Activated T-helper 1 cell treated with anti-CD3 and anti-CD28 coated beads, Interleukin-12 subunit alpha, Interleukin-12 subunit beta, Interleukin-2, Interleukin-4 antibody, amounts not matched to agents 30 ng/mL and 10 ng/mL and 1 ng/mL, durations not matched to agents 14 hours and 24 hours and 36 hours (primary cell): ENCODE data around the gene CCDC73. TPM values are rescaled to one million over a fixed set of nuclear protein-coding genes. Genes with fewer than 3 reads are reported as not detected.
A peak's percentile ranks its signal among the peaks of the same experiment; 100 is the strongest.
"Not testable (repeated sequence)": the region's sequence is repeated elsewhere in the genome, so short reads cannot be mapped to it uniquely, and the experiment has no call there.

Experiments
- DNase-seq: peaks from one replicate; pipeline ENCODE4 v3.0.0; 2021; ENCODE audit warnings: low spot score
- H3K27ac Mint-ChIP-seq: one replicate; pipeline ENCODE4 v1.8.0; 2021; ENCODE audit warnings: mild to moderate bottlenecking, mixed read lengths
- H3K27me3 Mint-ChIP-seq: one replicate; pipeline ENCODE4 v1.8.0; 2022; ENCODE audit warnings: mild to moderate bottlenecking, moderate library complexity, mixed read lengths; ENCODE audit not compliant: insufficient read depth
- H3K36me3 Mint-ChIP-seq: one replicate; pipeline ENCODE4 v1.8.0; 2021; ENCODE audit warnings: low read depth, mixed read lengths
- H3K4me1 Mint-ChIP-seq: one replicate; pipeline ENCODE4 v1.8.0; 2021; ENCODE audit warnings: low read depth, mixed read lengths
- H3K4me3 Mint-ChIP-seq: one replicate; pipeline ENCODE4 v1.8.0; 2021; ENCODE audit warnings: mild to moderate bottlenecking, moderate library complexity, mixed read lengths
- H3K9me3 Mint-ChIP-seq: one replicate; pipeline ENCODE4 v1.8.0; 2021; ENCODE audit warnings: mixed read lengths
- intact Hi-C: fragments of 100-400 bp; cut with micrococcal nuclease; formaldehyde crosslinking; loops from one replicate; pipeline ENCODE4 v1.15.1; 2024
- total RNA-seq: library from RNA; stranded (reverse); gene quantifications from 2 replicates; pipeline ENCODE4 v1.2.3, GENCODE V29; 2022

The CCDC73 gene
- total RNA-seq, 1 donor from 2014 or later, result 0.05 TPM

GRCh38 chr11:32658639-32659406 is 135.6 kb downstream of the CCDC73 start:
- Mint-ChIP-seq H3K27me3 (no peaks in the 10 kb centered on the region), H3K4me3 (no peak overlapping the region), H3K36me3 (no peaks in the 10 kb centered on the region), H3K27ac (peak overlapping the region; percentile 1), H3K4me1 (peaks cover 14% of the 10 kb centered on the region), H3K9me3 (peaks cover 4% of the 10 kb centered on the region)
- no peak for DNase-seq
- intact Hi-C loops, result no loop called here

GRCh38 chr11:32643526-32643925 is 150.9 kb downstream of the CCDC73 start:
- intact Hi-C loops, result no loop called here
- H3K27ac Mint-ChIP-seq, result no peak overlapping the region
- no peak for DNase-seq
- H3K27me3 Mint-ChIP-seq, result peaks cover 9% of the 10 kb centered on the region
- no peaks in the 10 kb centered on the region for H3K9me3 Mint-ChIP-seq
- H3K4me1 Mint-ChIP-seq, result no peaks in the 10 kb centered on the region
- H3K4me3 Mint-ChIP-seq, result no peak overlapping the region
- H3K36me3 Mint-ChIP-seq, result no peaks in the 10 kb centered on the region

- Mint-ChIP-seq H3K4me3 (no peak overlapping the region), H3K36me3 (no peaks in the 10 kb centered on the region), H3K4me1 (no peaks in the 10 kb centered on the region), H3K27ac (no peak overlapping the region), H3K27me3 (peaks cover under 1% of the 10 kb centered on the region), H3K9me3 (no peaks in the 10 kb centered on the region)
- intact Hi-C loops, result no loop called here
- no peak for DNase-seq
These were observed 153.1 kb downstream of the CCDC73 start for GRCh38 chr11:32641361-32641760.

GRCh38 chr11:32635819-32636218 is 158.6 kb downstream of the CCDC73 start:
- no peak for DNase-seq
- Mint-ChIP-seq H3K4me3 (no peak overlapping the region), H3K36me3 (no peaks in the 10 kb centered on the region), H3K4me1 (no peaks in the 10 kb centered on the region), H3K27me3 (peaks cover 4% of the 10 kb centered on the region), H3K9me3 (no peaks in the 10 kb centered on the region), H3K27ac (no peak overlapping the region)
- intact Hi-C loops, result no loop called here

GRCh38 chr11:32630844-32631243 is 163.6 kb downstream of the CCDC73 start:
- H3K4me3 Mint-ChIP-seq, result no peak overlapping the region
- intact Hi-C loops, result no loop called here
- H3K36me3 Mint-ChIP-seq, result no peaks in the 10 kb centered on the region
- DNase-seq, result no peak
- no peaks in the 10 kb centered on the region for H3K4me1 Mint-ChIP-seq
- H3K9me3 Mint-ChIP-seq, result no peaks in the 10 kb centered on the region
- H3K27me3 Mint-ChIP-seq, result peaks cover 4% of the 10 kb centered on the region
- H3K27ac Mint-ChIP-seq, result no peak overlapping the region

GRCh38 chr11:32616903-32617302 is 177.6 kb downstream of the CCDC73 start:
- no peak overlapping the region for H3K4me3 Mint-ChIP-seq
- peaks cover 2% of the 10 kb centered on the region for H3K27me3 Mint-ChIP-seq
- H3K27ac Mint-ChIP-seq, result no peak overlapping the region
- DNase-seq, result no peak
- no peaks in the 10 kb centered on the region for H3K36me3 Mint-ChIP-seq
- intact Hi-C loops, result no loop called here
- H3K4me1 Mint-ChIP-seq, result no peaks in the 10 kb centered on the region
- H3K9me3 Mint-ChIP-seq, result no peaks in the 10 kb centered on the region

- H3K4me1 Mint-ChIP-seq, result no peaks in the 10 kb centered on the region
- no peak overlapping the region for H3K4me3 Mint-ChIP-seq
- no peak overlapping the region for H3K27ac Mint-ChIP-seq
- intact Hi-C loops, result loop anchor here (1.0 kb wide), 1 partner anchor 292 kb away; no protein-coding TSS in a partner anchor
- H3K27me3 Mint-ChIP-seq, result peaks cover 2% of the 10 kb centered on the region
- no peak for DNase-seq
- no peaks in the 10 kb centered on the region for H3K9me3 Mint-ChIP-seq
- H3K36me3 Mint-ChIP-seq, result no peaks in the 10 kb centered on the region
These were observed 179.0 kb downstream of the CCDC73 start for GRCh38 chr11:32615422-32615821.

GRCh38 chr11:32613500-32614151 is 180.8 kb downstream of the CCDC73 start:
- Mint-ChIP-seq H3K4me1 (no peaks in the 10 kb centered on the region), H3K36me3 (peaks cover 7% of the 10 kb centered on the region), H3K9me3 (peaks cover 4% of the 10 kb centered on the region), H3K4me3 (no peak overlapping the region), H3K27me3 (no peaks in the 10 kb centered on the region), H3K27ac (no peak overlapping the region)
- no peak for DNase-seq
- intact Hi-C loops, result no loop called here

GRCh38 chr11:32610797-32611352 is 183.6 kb downstream of the CCDC73 start:
- no peak for DNase-seq
- Mint-ChIP-seq H3K4me3 (no peak overlapping the region), H3K4me1 (no peaks in the 10 kb centered on the region), H3K9me3 (peaks cover 14% of the 10 kb centered on the region), H3K27me3 (no peaks in the 10 kb centered on the region), H3K36me3 (peaks cover 21% of the 10 kb centered on the region), H3K27ac (no peak overlapping the region)
- intact Hi-C loops, result no loop called here

- DNase-seq, H3K27ac Mint-ChIP-seq, H3K27me3 Mint-ChIP-seq, intact Hi-C loops, H3K4me1 Mint-ChIP-seq, H3K4me3 Mint-ChIP-seq: not testable (repeated sequence)
- Mint-ChIP-seq H3K9me3 (peaks cover 14% of the 10 kb centered on the region), H3K36me3 (peaks cover 30% of the 10 kb centered on the region)
These were observed 185.6 kb downstream of the CCDC73 start for GRCh38 chr11:32608826-32609225.

- intact Hi-C loops, result no loop called here
- Mint-ChIP-seq H3K4me1 (no peaks in the 10 kb centered on the region), H3K36me3 (peaks cover 38% of the 10 kb centered on the region), H3K27ac (no peak overlapping the region), H3K9me3 (peaks cover 14% of the 10 kb centered on the region), H3K4me3 (no peak overlapping the region), H3K27me3 (no peaks in the 10 kb centered on the region)
- no peak for DNase-seq
These were observed 188.2 kb downstream of the CCDC73 start for GRCh38 chr11:32606220-32606619.

- Mint-ChIP-seq H3K27me3 (no peaks in the 10 kb centered on the region), H3K9me3 (peaks cover 5% of the 10 kb centered on the region), H3K27ac (no peak overlapping the region), H3K4me1 (peaks cover 2% of the 10 kb centered on the region), H3K36me3 (peaks cover 37% of the 10 kb centered on the region), H3K4me3 (no peak overlapping the region)
- DNase-seq, result no peak
- intact Hi-C loops, result no loop called here
These were observed 191.6 kb downstream of the CCDC73 start for GRCh38 chr11:32602657-32603415.

GRCh38 chr11:32597921-32598320 is 196.5 kb downstream of the CCDC73 start:
- Mint-ChIP-seq H3K4me3 (no peak overlapping the region), H3K27ac (no peak overlapping the region), H3K36me3 (peaks cover 54% of the 10 kb centered on the region), H3K4me1 (peaks cover 31% of the 10 kb centered on the region), H3K9me3 (no peaks in the 10 kb centered on the region), H3K27me3 (no peaks in the 10 kb centered on the region)
- no peak for DNase-seq
- intact Hi-C loops, result no loop called here
